ENCODE measurements around the gene EDDM3A. TPM values are rescaled to one million over a fixed set of nuclear protein-coding genes. Genes with fewer than 3 reads are reported as not detected.

The EDDM3A gene
- total and polyA plus RNA-seq, 2 of the 4 experiments (the other 2 are of a cell fraction), result not detected

- Histone ChIP-seq H2AK5ac (ENCODE audit: low read depth, low read length) (no peak overlapping the region), H2AFZ (replicated peaks; ENCODE audit: low read length, poor library complexity) (no peak overlapping the region), H3K23ac (ENCODE audit: low read depth, low read length) (no peak overlapping the region), H3K4me2 (ENCODE audit: low read depth, low read length) (no peak overlapping the region), H3K9me3 (ENCODE audit: control insufficient read depth, insufficient read depth, low read length) (no peaks in the 10 kb centered on the region), H2BK5ac (ENCODE audit: low read depth, low read length, poor library complexity, severe bottlenecking) (no peak overlapping the region), H4K20me1 (ENCODE audit: insufficient read depth, low read length) (no peaks in the 10 kb centered on the region), H3K9ac (ENCODE audit: low read depth, low read length) (no peak overlapping the region), H2BK15ac (ENCODE audit: low read depth, low read length) (no peak overlapping the region), H3K36me3 (ENCODE audit: control insufficient read depth, insufficient read depth, low read length) (no peaks in the 10 kb centered on the region), H3K4ac (ENCODE audit: low read depth, low read length) (no peak overlapping the region), H2BK20ac (ENCODE audit: low read depth, low read length) (no peak overlapping the region), H3K18ac (ENCODE audit: low read depth, low read length) (no peak overlapping the region), H4K8ac (ENCODE audit: low read depth in 2 of 2, low read length in 2 of 2) (no peak overlapping the region), H2AK9ac (replicated peaks; ENCODE audit: low read depth, low read length, poor library complexity) (no peak overlapping the region), H3K27me3 (ENCODE audit: control insufficient read depth, insufficient read depth, low read length) (peaks cover 15% of the 10 kb centered on the region), H3K56ac (ENCODE audit: extremely low read depth, insufficient read depth, low read length) (no peak overlapping the region), H4K5ac (ENCODE audit: low read depth, low read length) (no peak overlapping the region), H3K4me1 (ENCODE audit: control insufficient read depth, insufficient read depth, low read length) (no peaks in the 10 kb centered on the region), H3K9me1 (ENCODE audit: insufficient read depth, low read length) (no peaks in the 10 kb centered on the region), H4K91ac (ENCODE audit: insufficient read depth, low read depth, low read length) (no peak overlapping the region), H2BK120ac (ENCODE audit: low read depth, low read length) (no peak overlapping the region), H3K4me3 (ENCODE audit: insufficient read depth, low read depth, low read length) (no peak overlapping the region), H3K79me1 (ENCODE audit: low read depth in 1 of 2, low read length in 2 of 2) (no peaks in the 10 kb centered on the region), H3K27ac (ENCODE audit: insufficient read depth, low read length) (no peak overlapping the region), H3K14ac (replicated peaks; ENCODE audit: low read depth, low read length) (no peak overlapping the region)
- in situ Hi-C loops (cut with MboI; ENCODE audit: low sequenced_read_pairs) (no loop called here), dilution Hi-C loops (cut with HindIII; ENCODE audit: low sequenced_read_pairs, unreplicated experiment) (no loop called here), intact Hi-C loops (cut with micrococcal nuclease) (no loop called here)
- ATAC-seq (ENCODE audit: low read depth), result no peak
- TF ChIP-seq RCOR1 (IDR thresholded peaks at IDR 0.05; ENCODE audit: insufficient replicate concordance, low read length) (no peak), USF2 (IDR thresholded peaks at IDR 0.05; ENCODE audit: low read depth, low read length) (no peak), BHLHE40 (IDR thresholded peaks at IDR 0.05; ENCODE audit: low read depth, low read length) (no peak), MAZ (IDR thresholded peaks at IDR 0.05; ENCODE audit: borderline replicate concordance, low read depth, low read length) (no peak), CHD1 (IDR thresholded peaks at IDR 0.05; ENCODE audit: low read depth, low read length) (no peak), RFX5 (IDR thresholded peaks at IDR 0.05; ENCODE audit: low read depth, low read length) (no peak), POLR2A (IDR thresholded peaks at IDR 0.05; ENCODE audit: low read depth, low read length) (no peak)
- TF ChIP-seq, protein P1, sequence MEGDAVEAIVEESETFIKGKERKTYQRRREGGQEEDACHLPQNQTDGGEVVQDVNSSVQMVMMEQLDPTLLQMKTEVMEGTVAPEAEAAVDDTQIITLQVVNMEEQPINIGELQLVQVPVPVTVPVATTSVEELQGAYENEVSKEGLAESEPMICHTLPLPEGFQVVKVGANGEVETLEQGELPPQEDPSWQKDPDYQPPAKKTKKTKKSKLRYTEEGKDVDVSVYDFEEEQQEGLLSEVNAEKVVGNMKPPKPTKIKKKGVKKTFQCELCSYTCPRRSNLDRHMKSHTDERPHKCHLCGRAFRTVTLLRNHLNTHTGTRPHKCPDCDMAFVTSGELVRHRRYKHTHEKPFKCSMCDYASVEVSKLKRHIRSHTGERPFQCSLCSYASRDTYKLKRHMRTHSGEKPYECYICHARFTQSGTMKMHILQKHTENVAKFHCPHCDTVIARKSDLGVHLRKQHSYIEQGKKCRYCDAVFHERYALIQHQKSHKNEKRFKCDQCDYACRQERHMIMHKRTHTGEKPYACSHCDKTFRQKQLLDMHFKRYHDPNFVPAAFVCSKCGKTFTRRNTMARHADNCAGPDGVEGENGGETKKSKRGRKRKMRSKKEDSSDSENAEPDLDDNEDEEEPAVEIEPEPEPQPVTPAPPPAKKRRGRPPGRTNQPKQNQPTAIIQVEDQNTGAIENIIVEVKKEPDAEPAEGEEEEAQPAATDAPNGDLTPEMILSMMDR (conservative IDR thresholded peaks at IDR 0.05; ENCODE audit: low read depth, low read length), result no peak
- WGBS, 2 experiments (ENCODE audit: extremely low coverage in 2 of 2, insufficient read length in 1 of 2), result no CpG with 5 or more reads among the region's 1 CpG
- CTCF ChIA-PET, result no interaction called here
- BruUV-seq (replicated peaks), result no TSS peak
- POLR2A ChIA-PET (ENCODE audit: unreplicated experiment), result no interaction called here
- no peak for DNase-seq
These were observed 19.2 kb upstream of the EDDM3A start for GRCh38 chr14:20726531-20726930.

Measured in IMR-90 (cell line).